Stomach (tissue), 4 donors: Measurements from ENCODE around the gene KIF1A.
"Not testable (repeated sequence)": the region's sequence is repeated elsewhere in the genome, so short reads cannot be mapped to it uniquely, and the experiment has no call there.

Experiments used
- CTCF ChIP-seq, 7 experiments: fragments of 450-650 bp in 4 of 7; fragments of 200-600 bp in 3 of 7; sonication (generic) in 3 of 7; IDR thresholded peaks; one replicate each; pipeline ENCODE4 v1.5.1; 2016 to 2019; ENCODE audit warnings: antibody characterized with exemption in 7 of 7, control low read depth in 2 of 7, mild to moderate bottlenecking in 1 of 7
- POLR2A ChIP-seq, 4 donors: fragments of 450-650 bp; IDR thresholded peaks; one replicate each; pipeline ENCODE4 v1.6.1; 2016; ENCODE audit warnings: antibody characterized with exemption in 4 of 4, control low read depth in 2 of 4, mild to moderate bottlenecking in 1 of 4, moderate library complexity in 1 of 4
- POLR2AphosphoS5 ChIP-seq, 3 donors: sonication (generic); formaldehyde crosslinking; IDR thresholded peaks; one replicate each; pipeline ENCODE4 v1.6.1; 2016; ENCODE audit warnings: antibody characterized with exemption in 3 of 3

- TF ChIP-seq CTCF, POLR2A, POLR2AphosphoS5 (IDR thresholded peaks at IDR 0.05): not testable (repeated sequence)
Observed at GRCh38 chr2:240695593-240695992, 124.4 kb downstream of the KIF1A start.
